Stromal cell of bone marrow (primary cell): ENCODE results near the gene CIZ1.
"Not testable (repeated sequence)": the region's sequence is repeated elsewhere in the genome, so short reads cannot be mapped to it uniquely, and the experiment has no call there.

ENCODE experiments used
- DNase-seq: peaks from one replicate; pipeline ENCODE4 v3.0.0-alpha.2; 2012; ENCODE audit warnings: low read depth

CIZ1 gene

DNA sequence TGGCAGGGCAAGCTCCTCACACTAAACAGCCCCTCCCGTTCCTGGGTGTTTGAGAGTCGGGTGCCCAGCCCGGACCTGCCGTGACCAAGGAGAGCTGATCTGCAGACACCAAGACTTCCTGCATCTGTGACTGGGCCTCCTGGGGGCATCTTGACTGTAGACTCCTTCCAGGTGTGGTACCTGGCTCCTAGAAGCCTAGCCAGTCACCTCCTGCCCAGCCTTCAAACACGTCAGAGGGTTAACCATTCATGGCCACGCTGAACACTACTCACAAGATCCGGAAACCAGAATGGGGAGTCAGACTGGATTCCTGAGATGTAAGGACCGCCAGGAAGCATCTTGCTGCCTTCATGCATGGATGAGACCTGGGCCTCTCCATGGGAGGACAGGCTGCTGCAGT is 45.8 kb downstream of the CIZ1 start:
- no peak for DNase-seq

DNA sequence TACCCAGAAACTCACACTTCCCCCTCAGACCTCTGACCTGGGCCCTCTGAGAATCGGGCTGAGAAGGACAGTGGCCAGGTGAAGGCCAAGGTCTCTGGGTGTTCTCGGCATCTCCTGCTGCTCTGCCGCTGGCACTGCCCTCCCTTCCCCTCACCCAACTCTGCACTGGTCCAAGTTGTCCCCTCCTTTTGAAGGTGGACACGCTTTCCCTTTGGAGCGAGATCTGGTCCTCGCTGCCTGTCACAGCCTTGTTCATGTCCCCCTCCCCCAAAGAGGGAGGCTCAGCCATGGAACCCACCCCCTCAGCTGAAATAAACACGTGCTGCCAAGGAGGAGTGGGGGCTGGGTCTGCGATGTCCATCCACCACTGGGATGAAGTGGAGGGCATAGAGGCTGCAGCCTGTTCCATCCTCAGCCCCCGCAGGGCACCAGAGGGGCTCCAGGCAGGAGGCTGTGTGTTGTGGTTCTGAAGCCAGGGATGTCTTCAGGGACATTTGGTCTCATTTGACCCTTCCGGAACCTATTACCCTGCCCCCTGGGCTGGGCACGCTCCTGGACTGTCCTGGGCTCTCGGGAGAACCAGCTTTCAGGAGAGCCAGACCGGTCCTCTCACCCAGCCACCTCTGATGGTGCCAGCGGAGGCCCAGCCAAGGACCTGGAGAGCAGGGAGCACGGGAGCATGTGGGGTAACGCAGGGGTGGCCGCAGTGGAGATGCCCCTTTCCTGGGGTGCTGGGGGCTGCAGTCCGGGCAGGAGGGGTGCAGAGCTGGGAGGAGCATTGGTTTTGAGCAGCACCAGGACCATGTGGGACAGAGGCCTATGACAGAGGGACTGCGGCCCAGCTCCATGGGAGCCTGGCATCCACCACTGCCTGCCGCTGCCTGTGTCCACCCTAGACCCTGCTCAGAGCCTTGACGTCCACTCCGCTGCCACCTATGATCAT is 46.9 kb downstream of the CIZ1 start:
- DNase-seq, result no peak

DNA sequence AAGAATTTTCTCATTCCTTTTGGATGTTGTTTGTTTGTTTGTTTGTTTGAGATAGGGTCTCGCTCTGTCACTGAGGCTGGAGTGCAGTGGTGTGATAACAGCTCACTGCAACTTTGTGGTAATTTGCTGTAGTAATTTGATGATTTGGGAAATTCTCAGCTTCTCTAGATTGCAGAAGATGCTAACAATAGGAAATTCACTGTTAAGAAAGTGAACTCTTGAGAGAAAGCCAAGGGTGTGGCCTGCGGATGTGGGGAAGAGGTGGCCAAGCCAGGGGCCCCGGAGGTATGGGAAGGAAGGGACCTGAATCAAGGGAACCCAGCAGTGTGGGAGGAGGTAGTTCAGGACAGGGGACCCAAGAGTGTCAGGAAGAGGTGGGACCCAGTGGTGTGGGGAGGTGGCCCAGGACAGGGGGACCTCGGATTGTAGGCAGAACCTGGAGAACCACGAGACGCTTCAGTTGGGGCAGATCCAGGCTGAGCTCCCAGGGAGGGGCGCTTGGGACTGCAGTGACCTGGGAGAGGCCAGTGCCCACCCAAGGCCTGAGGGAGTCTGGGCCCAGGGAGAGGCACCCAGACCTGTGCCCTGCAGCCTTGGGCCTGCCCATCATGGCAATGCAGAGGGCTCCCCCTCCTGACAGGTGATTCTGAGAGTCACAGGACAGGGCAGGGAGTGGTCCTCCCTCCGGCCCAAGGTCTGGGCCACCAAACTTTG is 47.7 kb downstream of the CIZ1 start:
- no peak for DNase-seq

DNA sequence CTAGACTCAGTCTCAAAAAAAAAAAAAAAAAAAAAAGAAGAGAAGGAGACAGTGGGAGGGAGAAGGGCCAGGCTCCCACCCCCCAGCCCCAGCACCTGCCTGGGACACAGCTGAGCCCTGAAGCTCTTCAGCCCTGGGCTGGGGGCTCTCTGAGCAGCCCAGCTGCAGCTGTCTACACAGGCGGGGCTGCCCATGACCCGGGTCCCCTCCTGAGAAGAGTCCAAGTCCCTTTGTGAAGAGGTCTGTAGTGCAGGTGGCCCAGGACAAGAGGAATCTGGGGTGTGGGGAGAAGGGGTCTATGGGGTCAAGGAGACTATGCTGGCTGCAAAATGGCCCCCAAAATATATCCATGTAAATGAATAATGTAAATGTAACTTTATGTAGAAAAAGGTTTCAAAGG is 48.8 kb downstream of the CIZ1 start:
- DNase-seq, result no peak

DNA sequence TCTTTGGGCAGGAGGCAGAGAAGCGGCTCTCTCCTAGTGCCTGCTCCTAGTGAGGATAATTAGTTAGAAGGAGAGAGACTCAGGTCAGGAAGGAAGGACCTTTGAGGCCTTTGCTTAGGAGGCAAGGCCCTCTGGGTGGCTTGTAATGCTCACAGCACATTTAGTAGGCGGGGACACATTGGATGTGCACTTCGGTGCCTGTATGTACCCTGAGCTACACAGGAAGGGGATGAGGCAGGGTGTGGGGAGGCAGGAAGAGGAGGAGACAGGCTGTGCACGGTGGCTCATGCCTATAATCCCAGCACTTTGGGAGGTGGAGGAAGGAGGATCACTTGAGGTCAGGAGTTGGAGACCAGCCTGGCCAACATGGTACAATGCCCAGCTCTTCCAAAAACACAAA is 49.3 kb downstream of the CIZ1 start:
- no peak for DNase-seq

DNA sequence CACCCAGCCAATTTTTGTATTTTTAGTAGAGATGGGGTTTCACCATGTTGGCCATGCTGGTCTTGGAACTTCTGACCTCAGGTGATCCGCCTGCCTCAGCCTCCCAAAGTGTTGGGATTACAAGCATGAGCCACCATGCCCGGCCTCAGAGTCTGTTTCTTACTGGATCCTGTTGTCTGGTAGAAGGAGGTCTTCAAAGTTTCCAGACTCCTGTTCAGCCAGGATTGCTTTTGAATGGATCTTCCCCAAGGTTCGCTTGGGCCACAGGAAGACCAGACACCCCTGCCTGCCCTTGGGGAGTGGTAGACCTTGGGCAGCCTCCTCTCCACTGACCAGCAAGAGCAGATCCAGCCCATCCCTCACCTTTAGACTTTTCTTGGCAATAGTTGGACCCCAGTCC is 49.8 kb downstream of the CIZ1 start:
- no peak for DNase-seq

DNA sequence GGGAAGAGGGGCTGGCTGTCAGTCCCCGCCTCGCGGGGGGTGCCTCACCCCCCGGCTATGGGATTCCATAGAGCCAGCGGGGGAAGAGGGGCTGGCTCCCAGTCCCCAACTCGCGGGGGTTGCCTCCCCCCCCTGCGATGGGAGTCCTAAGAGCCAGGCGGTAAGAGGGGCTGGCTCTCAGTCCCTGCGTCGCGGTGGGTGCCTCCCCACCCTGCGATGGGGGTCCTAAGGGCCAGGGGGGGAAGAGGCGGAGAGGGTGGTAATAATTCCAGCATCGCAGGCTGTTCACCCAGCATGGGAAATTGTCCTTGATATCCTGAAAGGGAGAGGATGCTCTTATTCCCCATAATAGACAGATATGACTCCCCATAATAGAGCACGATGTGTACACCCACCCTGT is 51.8 kb downstream of the CIZ1 start:
- no peak for DNase-seq

DNA sequence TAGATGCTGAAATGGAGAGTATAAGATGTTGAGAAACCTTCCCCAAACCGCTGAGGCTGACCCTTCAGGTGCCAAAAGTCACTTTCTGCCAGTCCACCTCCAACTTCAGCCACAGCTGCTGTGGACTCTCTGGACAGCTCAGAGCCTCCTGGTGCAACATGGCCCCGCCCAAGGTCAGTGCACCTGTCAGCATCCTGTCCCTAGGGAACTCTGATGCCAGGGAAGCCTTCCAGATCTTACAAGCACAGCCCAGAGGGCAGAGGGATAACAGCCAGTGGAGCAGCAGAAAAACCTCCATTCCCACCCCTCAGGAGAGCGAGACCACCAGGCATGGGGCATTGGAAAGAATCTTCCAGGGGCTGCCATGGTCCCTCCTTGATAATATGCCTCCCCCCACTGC is 53.4 kb downstream of the CIZ1 start:
- DNase-seq, result no peak

DNA sequence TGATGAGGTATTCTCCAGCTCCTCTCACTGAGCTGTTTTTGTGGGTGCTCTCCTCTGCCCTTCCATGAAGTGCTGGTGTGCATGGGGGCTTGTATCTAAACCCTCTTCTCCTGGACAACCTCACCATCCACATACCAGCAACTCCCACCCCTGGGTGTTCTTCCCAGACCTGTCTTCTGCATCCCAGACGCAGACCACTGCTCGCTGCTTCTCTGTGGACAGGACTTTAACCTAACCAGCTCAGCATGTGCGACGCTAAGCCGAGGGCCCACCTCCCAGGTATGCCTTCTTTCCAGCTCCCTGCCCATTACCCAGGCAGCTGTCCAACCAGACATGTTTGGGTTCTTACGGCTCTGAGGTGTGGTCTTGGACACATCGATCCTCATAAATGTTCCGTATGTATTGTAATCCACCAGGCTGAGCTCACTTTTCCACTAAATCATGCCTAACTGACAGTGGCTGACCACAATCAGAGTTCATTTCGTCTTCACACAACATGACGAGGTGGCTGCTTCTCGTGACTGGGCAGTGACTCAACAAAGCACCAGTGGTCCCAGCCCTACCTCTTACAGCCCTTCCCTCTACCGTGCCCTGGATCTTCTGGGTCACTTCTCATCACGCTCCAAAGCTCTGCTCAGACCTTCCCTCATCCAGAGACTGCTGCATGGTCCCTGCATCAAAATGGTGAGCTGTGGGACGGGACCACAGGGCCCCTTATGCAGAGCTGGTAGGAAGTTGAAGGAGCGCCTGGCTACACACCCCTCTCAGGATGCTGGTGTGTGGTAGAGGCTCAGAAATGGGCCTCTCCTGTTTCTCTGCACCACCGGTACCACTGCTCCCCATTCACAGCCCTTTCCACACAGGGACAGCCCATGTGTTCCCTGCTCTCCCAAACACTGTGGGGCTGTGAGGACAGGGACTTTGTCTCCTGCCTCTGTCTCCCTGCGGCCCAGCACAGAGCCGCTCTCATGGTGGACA is 54.3 kb downstream of the CIZ1 start:
- no peak for DNase-seq

DNA sequence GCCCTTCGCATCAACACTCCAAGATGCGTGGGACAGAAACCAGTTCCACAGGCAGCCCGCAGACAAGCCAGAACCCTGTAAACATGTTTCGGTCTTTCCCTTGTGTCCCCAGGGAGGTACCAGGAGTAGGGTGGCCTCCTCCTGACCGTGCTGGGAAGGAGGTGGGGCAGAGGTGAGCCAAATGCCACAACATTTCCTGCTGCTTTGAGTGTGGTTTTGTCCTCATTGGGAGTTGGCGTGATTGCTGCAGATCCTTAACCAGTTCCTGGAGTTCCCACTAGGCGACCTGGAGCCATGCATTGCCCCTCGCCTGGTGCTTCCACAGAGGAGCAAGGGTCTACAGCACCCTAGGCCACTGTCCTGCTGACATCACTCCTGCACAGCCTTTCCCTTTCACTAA is 55.8 kb downstream of the CIZ1 start:
- not testable (repeated sequence) for DNase-seq

DNA sequence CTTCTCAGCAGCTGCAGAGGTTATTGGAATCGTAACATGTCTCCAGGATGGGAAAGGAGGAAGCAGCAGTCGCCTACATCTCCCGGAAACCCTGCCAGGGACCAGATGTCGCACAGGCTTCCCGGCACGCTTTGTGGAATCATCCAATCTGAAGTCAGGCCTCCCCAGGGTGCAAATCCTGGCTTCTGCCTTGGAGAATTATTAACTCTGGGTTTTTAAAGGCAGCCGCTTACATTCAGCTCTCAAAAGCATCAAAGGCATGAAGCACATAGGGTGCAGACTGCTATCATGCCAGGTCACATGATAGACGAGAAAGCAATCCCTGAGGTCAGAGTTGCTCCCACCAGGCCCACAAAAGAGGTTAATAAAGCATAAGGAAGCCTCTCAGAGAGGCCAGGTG is 59.2 kb downstream of the CIZ1 start:
- not testable (repeated sequence) for DNase-seq

DNA sequence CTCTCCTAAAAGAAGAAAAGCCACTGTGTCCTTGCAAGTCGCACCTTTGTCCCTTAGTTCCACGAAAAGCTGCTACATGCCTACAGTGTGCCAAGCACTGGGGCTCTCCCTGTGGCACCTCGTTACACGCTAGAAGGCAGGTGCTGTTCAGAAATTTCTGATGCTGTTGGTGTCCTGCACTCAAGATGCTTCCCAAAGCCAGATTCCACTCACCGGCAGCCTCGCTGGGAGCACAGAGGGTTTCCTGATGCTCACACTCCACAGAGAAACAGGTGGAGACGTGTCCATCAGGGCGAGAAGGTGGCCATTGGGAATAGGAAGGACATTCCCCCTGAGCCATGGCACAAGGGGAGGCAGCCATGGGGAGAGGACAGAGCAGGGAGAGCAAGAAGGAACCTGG is 60.0 kb downstream of the CIZ1 start:
- DNase-seq, result not testable (repeated sequence)

DNA sequence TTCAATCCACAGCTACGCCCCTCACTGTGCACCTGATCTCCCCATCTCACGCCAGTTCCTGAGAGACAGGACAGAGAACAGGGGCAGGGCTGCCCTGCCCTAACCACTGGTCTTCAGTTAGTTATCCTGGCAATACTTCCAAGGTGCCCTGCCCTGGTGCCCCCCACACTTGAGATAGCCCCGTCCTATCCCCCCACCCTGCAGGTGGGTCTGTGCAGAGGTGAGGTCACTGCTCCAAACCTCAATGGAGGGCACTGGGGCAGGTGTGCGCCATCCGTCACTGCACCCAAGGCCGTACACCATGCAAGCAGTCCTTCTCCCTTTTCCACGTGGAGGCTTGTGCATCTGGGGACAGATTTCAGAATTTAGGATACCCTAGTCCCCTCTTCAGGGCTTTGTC is 60.7 kb downstream of the CIZ1 start:
- DNase-seq, result not testable (repeated sequence)

DNA sequence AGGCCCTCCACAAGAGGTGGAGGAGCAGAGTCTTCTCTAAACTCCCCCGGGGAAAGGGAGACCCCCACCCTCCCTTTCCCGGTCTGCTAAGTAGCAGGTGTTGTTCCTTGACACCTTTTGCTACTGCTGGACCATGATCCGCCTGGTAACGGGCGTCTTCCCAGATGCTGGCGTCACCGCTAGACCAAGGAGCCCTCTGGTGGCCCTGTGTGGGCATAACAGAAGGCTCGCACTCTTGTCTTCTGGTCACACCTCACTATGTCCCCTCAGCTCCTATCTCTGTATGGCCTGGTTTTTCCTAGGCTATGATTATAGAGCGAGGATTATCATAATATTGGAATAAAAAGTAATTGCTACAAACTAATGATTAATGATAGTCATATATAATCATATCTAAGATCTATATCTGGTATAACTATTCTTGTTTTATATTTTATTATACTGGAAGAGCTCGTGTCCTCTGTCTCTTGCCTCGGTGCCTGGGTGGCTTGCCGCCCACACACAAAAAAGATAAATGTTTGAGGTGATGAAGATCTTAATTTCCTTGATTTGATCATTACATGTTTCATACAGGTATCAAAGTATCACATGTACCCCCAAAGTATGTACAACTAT is 61.3 kb downstream of the CIZ1 start:
- not testable (repeated sequence) for DNase-seq

DNA sequence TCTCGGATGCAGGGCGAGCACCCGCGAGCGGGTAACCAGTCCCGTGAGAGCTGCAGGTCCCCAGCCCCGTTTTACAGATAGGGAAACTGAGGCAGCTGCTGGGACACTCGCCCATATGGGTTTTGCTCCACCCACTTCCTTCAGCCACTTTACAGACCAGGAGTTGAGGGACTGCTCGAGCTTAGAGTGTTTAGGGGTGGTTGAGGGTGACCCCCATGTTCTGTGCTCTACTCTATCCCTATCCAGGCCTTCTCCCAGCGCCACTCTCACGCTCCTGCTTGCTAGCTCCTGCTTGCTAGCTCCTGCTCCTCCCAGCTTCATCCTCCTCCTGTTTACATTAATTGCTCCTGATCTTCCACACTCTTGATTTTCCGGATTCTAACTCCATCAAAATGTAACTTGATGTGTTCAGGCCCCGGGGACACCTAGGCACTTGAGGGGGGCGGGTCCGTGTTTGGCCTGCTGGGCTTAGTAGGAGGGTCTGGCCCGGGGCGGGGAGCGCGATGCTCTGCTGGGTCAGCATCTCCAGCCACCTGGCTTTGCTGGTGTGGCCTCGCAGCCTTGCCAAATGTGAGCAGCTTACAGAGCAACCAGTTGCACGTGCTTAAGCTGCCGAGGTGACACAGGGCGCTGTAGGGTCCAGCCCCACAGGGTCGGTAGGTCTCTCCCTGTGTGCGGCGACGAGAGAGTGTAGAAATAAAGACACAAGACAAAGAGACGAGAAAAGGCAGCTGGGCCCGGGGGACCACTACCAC is 62.4 kb downstream of the CIZ1 start:
- DNase-seq, result no peak

DNA sequence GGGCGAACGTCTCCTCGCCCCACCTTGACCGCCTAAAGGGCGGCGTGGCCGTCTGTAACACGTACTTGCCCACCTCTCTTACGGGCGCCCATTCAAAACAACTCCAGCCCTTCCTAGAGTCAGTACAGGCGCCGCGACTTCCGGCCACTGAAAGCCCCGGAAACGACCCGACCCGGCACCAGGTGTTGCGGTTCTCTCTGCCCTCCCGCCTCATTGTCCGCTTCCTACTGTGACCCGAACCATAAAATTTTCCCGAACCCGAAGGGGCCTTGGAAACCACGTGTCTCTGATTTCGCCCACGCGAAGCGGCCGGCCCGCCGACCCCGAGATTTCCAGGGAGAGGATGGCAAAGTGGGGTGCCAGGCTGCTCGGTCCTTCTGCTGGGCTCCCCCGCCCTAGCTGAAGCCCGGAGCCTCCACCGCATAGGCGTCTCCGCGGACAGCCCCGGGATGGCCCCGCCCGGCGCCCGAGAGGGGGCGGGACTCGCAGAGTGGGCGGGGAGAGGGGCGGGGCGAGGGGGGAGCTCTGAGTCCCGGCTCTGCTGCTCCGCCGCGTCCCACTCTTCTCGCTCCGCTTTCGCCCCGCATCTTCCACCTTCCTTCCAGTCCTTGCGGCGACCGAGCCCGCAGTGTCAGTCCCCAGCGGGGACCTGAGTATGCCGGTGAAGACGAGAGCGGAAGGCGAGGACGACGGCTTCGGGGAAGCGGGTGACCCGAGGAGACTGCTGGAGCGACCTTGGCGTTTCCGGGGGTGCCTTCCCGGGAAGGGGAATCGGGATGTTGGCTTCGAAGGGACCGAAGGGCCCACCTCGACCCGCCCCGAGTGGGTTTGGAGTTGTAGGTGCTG is 63.2 kb downstream of the CIZ1 start:
- peak; percentile 87 for DNase-seq

DNA sequence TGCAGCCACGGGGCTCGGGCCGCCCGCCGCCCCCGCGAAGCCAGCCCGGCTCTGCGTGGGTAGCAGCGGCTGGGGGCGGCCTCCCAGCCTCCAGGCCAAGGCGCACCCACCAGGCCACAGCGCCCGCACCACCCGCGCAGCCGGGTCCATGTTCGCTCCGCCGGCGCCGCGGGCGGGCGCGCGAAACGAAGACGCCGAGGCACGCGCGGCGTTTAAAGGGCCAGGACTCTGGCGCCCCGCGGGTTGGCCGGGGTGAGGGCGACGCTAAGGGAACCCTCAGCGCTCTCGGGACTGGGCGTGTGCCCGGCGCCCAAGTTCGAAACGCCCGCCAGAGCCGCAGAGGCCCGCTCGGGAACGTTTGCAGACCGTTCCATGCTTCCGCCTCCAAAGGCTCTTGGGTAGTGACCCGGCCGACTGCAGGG is 63.8 kb downstream of the CIZ1 start, which contains the start of gene PTGES2:
Gene PTGES2, minus strand, starts transcription at position 162 of the 422 bp plus-strand sequence. Its CDS starts 12 bp downstream, at position 150.
- peak; percentile 81 for DNase-seq

DNA sequence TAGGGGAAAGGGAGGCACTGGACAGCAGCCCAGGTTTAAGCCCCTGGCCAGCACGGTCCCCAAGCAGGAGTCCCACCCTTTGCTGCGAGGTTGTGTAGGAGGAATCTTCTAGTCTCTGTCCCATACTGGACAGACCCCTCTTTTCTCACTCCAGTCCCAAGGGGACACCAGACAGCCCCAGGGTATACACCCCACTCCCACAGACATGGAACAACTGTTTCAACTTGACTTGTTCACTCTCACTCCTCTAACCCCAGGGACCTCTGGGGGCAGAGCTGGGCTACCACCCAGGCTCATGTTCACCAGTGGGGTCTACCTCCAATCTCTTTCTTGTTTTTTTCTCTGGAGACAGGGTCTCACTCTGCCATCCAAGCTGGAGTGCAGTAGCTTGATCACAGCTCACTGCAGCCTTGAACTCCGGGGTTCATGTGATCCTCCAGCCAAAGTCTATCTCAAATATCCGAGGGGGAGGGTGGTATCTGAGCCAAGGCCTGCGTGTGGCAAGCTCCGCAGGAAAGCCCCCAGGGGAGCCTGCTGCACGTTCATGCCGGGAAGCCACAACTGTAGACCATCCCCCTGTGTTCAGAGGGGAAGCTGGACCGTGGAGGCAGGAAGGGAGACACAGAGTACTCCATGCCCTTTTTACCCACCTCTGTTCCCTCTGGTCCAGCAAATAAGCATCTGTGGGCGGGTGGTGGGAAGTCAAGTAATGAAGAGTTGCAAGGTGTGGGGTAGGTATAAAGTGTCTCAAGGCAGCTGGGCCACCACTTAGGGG is 65.6 kb downstream of the CIZ1 start:
- DNase-seq, result no peak
